A549 (cell line): ENCODE data around the gene ADGRG2. TPM values are rescaled to one million over a fixed set of nuclear protein-coding genes. Genes with fewer than 3 reads are reported as not detected.

Experiments
- ATAC-seq, 2 experiments: fragments of 200-7000 bp in 1 of 2; fragments of >200 bp in 1 of 2; cut with Nextera tagmentation in 1 of 2; cut with Tn5 transposase in 1 of 2; 3 replicates each; pipeline versions ENCODE4 v1.8.0 to v1.9.1; 2018 to 2020; ENCODE audit warnings: mild to moderate bottlenecking in 1 of 2, moderate library complexity in 1 of 2
- CTCF ChIA-PET: fragments of 300-600 bp; sonication (Branson Sonifier 250); formaldehyde crosslinking; extraction: SDS; loops from one replicate; lab custom pipeline; 2021; ENCODE audit warnings: antibody characterized with exemption, inconsistent platforms; lab: Yijun Ruan, JAX
- POLR2A ChIA-PET: fragments of 350-600 bp; formaldehyde crosslinking; extraction: SDS; loops from one replicate; lab custom pipeline; 2021; ENCODE audit warnings: antibody characterized with exemption, inconsistent platforms; lab: Yijun Ruan, JAX
- DNase-seq, 2 experiments: peaks; one replicate each; pipeline versions ENCODE4 v3.0.0 to v3.0.0-alpha.2; 2011 to 2016; ENCODE audit warnings: low read depth in 1 of 2, low spot score in 1 of 2
- FAIRE-seq: peaks from 2 replicates; lab custom pipeline; 2011; peaks lifted over from hg19 to GRCh38; lab: Jason Lieb, UNC
- H3K27ac ChIP-seq, 2 experiments: fragments of >200 bp; sonication (Bioruptor Twin); formaldehyde crosslinking; 3 replicates each; pipeline ENCODE4 v1.5.1; 2016 to 2017
- H3K4me1 ChIP-seq: fragments of >200 bp; sonication (Bioruptor Twin); formaldehyde crosslinking; 3 replicates; pipeline ENCODE4 v1.6.1; 2016
- H3K4me2 ChIP-seq: fragments of >200 bp; sonication (Bioruptor Twin); formaldehyde crosslinking; 3 replicates; pipeline ENCODE4 v1.6.1; 2016
- H3K4me3 ChIP-seq: fragments of >200 bp; sonication (Bioruptor Twin); formaldehyde crosslinking; 3 replicates; pipeline ENCODE4 v1.5.1; 2016
- H3K9me3 ChIP-seq: fragments of >200 bp; sonication (Bioruptor Twin); formaldehyde crosslinking; 3 replicates; pipeline ENCODE4 v1.6.1; 2016
- CBX8 ChIP-seq: fragments of 200-600 bp; sonication (generic); IDR thresholded peaks from 2 replicates; pipeline ENCODE4 v1.6.1; 2016
- CEBPB ChIP-seq, 2 experiments: fragments of >200 bp in 1 of 2; sonication (Bioruptor Twin) in 1 of 2; formaldehyde crosslinking in 1 of 2; IDR thresholded peaks; 2 replicates each; pipeline ENCODE4 v1.6.1; 2012 to 2016
- HDAC2 ChIP-seq: fragments of 200-600 bp; sonication (generic); IDR thresholded peaks from 2 replicates; pipeline ENCODE4 v1.6.1; 2016
- HOXB13 ChIP-seq: fragments of 250-450 bp; sonication (Bioruptor Pico); IDR thresholded peaks from 2 replicates; pipeline ENCODE4 v1.5.0; 2020; ENCODE audit warnings: low read depth, mild to moderate bottlenecking, moderate library complexity
- JUN ChIP-seq, 2 experiments: fragments of >200 bp; sonication (Bioruptor Twin); formaldehyde crosslinking; IDR thresholded peaks; 2 replicates in 1 of 2; 3 replicates in 1 of 2; pipeline ENCODE4 v1.6.1; 2016 to 2017
- JUNB ChIP-seq: fragments of >200 bp; sonication (Bioruptor Twin); formaldehyde crosslinking; IDR thresholded peaks from 2 replicates; pipeline ENCODE4 v1.6.1; 2016
- KDM1A ChIP-seq: fragments of 200-600 bp; sonication (generic); IDR thresholded peaks from 2 replicates; pipeline ENCODE4 v1.6.1; 2016; ENCODE audit warnings: low read depth, mild to moderate bottlenecking
- KDM5A ChIP-seq: fragments of 200-600 bp; sonication (generic); IDR thresholded peaks from 2 replicates; pipeline ENCODE4 v1.6.1; 2016; ENCODE audit warnings: antibody characterized with exemption, mild to moderate bottlenecking
- NFE2L2 ChIP-seq: fragments of 150-350 bp; conservative IDR thresholded peaks from 2 replicates; pipeline ENCODE4 v1.6.1; 2014; ENCODE audit warnings: low read length
- PHF8 ChIP-seq: fragments of 200-600 bp; sonication (generic); IDR thresholded peaks from 2 replicates; pipeline ENCODE4 v1.6.1; 2016; ENCODE audit warnings: low read depth, mild to moderate bottlenecking, antibody characterized with exemption, moderate library complexity, borderline replicate concordance
- SREBF2 ChIP-seq: fragments of 450-650 bp; IDR thresholded peaks from 2 replicates; pipeline ENCODE4 v1.6.1; 2014; ENCODE audit warnings: mild to moderate bottlenecking, moderate library complexity
- TFCP2L1 ChIP-seq: fragments of 250-450 bp; sonication (Bioruptor Pico); IDR thresholded peaks from 2 replicates; pipeline ENCODE4 v1.5.0; 2021; ENCODE audit warnings: mild to moderate bottlenecking
- WGBS: methylation state at CpG from one replicate; pipeline ENCODE4 v1.1.6; 2017; ENCODE audit errors: missing lambda C conversion rate; 5-methylcytosine and 5-hydroxymethylcytosine counted together
- polyA plus RNA-seq, 4 experiments: library from polyadenylated mRNA; depleted of rRNA in 3 of 4; stranded (reverse); fragments of >200 nt; fragmentation: RNase III in 1 of 4; extraction: RNeasy Plus Mini Kit Qiagen cat#74134 plus additional on column Dnase treatment in 1 of 4; gene quantifications; 2 replicates in 3 of 4; 3 replicates in 1 of 4; pipeline ENCODE4 v1.2.3, GENCODE V29; 2011 to 2017
- TF ChIP-seq, protein P1 (sequence below): fragments of 450-650 bp; IDR thresholded peaks from 2 replicates; pipeline ENCODE4 v1.6.1; 2014; ENCODE audit warnings: antibody characterized with exemption
- TF ChIP-seq, protein P2 (sequence below): fragments of >200 bp; sonication (Bioruptor Twin); formaldehyde crosslinking; IDR thresholded peaks from 2 replicates; pipeline ENCODE4 v1.6.1; 2016

ADGRG2 gene
- polyA plus RNA-seq, 2 of the 4 experiments (the other 2 are of a cell fraction), result 5.2 to 10.3 TPM

DNA sequence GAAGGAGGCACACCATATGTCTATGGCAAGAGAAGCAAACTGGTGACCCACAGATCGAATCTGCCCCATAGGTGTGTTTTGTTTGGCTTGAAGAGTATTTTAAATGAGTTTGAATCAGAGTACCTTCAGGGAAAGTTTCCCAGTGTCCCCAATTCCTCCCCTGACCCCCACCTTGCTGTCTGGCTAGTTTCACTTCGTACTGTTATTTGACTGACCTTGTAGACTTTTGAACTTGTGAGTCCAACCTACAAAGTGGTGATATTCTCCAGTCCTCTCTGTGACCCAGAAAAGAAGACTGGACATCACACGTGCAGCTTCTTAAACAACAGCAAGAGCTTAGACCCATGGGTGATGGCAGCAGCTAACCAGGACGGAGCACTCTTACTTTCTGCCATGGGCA lies 177.8 kb downstream of the ADGRG2 start:
- Histone ChIP-seq H3K9me3 (no peaks in the 10 kb centered on the region), H3K27ac (no peak overlapping the region), H3K4me2 (no peak overlapping the region), H3K4me3 (no peak overlapping the region), H3K4me1 (no peaks in the 10 kb centered on the region)
- 76% methylated on average over 4 of the region's 4 CpGs for WGBS
- ATAC-seq, result no peak
- TF ChIP-seq, protein P1, sequence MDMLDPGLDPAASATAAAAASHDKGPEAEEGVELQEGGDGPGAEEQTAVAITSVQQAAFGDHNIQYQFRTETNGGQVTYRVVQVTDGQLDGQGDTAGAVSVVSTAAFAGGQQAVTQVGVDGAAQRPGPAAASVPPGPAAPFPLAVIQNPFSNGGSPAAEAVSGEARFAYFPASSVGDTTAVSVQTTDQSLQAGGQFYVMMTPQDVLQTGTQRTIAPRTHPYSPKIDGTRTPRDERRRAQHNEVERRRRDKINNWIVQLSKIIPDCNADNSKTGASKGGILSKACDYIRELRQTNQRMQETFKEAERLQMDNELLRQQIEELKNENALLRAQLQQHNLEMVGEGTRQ, result no peak
- no peak for TF ChIP-seq HOXB13 (CRISPR knock-in tag)
- TF ChIP-seq CBX8, result no peak
- FAIRE-seq, result peak; percentile 91
- no peak for DNase-seq
- CTCF ChIA-PET, result interaction anchor here (0.9 kb wide), 1 partner anchor 389 kb away, joined by 3 read pairs; no protein-coding TSS in a partner anchor
- POLR2A ChIA-PET, result no interaction called here

DNA sequence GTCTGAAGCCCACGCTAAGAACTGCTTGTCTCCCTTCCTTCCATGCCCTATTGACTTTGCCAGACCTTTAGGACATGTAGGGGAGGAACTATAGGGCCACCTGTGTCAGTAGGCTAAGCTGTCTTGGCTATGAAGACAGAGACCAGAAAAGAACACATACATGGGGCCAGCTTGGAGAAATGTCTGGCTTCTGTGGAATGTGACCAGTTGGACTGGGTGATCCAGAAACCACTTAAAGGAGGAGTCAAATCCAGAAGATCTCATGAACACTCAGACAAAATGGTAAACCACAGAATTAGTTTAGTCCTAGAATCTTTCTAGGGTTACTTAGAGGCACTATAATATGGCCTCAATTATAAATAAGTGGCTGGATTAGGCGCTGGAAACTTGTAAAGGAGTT lies 180.4 kb downstream of the ADGRG2 start:
- no peaks in the 10 kb centered on the region for H3K9me3 ChIP-seq
- FAIRE-seq (no peak), ATAC-seq (no peak), DNase-seq (no peak)
- ChIA-PET POLR2A (no interaction called here), CTCF (interaction anchor here (1.6 to 3.5 kb wide), 2 partner anchors 10 to 392 kb away, joined by 5 to 24 read pairs; no protein-coding TSS in a partner anchor)
- no peak for TF ChIP-seq SREBF2
- TF ChIP-seq KDM5A, result no peak
- no peak for TF ChIP-seq JUNB
- TF ChIP-seq, protein P2, sequence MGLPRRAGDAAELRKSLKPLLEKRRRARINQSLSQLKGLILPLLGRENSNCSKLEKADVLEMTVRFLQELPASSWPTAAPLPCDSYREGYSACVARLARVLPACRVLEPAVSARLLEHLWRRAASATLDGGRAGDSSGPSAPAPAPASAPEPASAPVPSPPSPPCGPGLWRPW, result no peak
- no peak for TF ChIP-seq KDM1A
- TF ChIP-seq CEBPB (IDR thresholded peaks at IDR 0.05), result no peak
- TF ChIP-seq PHF8, result no peak
- no peak for TF ChIP-seq NFE2L2
- TF ChIP-seq HDAC2, result no peak
- TF ChIP-seq TFCP2L1 (CRISPR knock-in tag), result no peak
- TF ChIP-seq JUN (IDR thresholded peaks at IDR 0.05), result no peak
- H3K4me2 ChIP-seq, result no peak overlapping the region
- WGBS, result 100% methylated on average over 2 of the region's 2 CpGs
- no peak overlapping the region for H3K4me3 ChIP-seq
- no peak overlapping the region for H3K27ac ChIP-seq
- H3K4me1 ChIP-seq, result no peaks in the 10 kb centered on the region

Other genes starting within 250 kb of the ADGRG2 start
- gene PHKA2, start 138.4 kb downstream of the ADGRG2 start, polyA plus RNA-seq (2011; rRNA removed), result 21.2 and 27.9 TPM in 2 replicates
- 14.0 to 16.3 TPM (median 16.1 TPM) in 3 replicates for gene PHKA2, start 138.4 kb downstream of the ADGRG2 start, polyA plus RNA-seq (2017; fragmentation: RNase III; extraction: RNeasy Plus Mini Kit Qiagen cat#74134 plus additional on column Dnase treatment)
- 311 and 358 TPM in 2 replicates for gene PDHA1, start 221.5 kb upstream of the ADGRG2 start, polyA plus RNA-seq (2011; rRNA removed)
- 307 to 309 TPM (median 308 TPM) in 3 replicates for gene PDHA1, start 221.5 kb upstream of the ADGRG2 start, polyA plus RNA-seq (2017; fragmentation: RNase III; extraction: RNeasy Plus Mini Kit Qiagen cat#74134 plus additional on column Dnase treatment)